Measurements from ENCODE around the gene NOSIP.
A peak's percentile ranks its signal among the peaks of the same experiment; 100 is the strongest.
"Not testable (repeated sequence)": the region's sequence is repeated elsewhere in the genome, so short reads cannot be mapped to it uniquely, and the experiment has no call there.

NOSIP gene

GRCh38 chr19:49580264-49581006 lies at the start of gene NOSIP:
Gene NOSIP, minus strand, starts transcription at chr19:49580556. Its CDS starts 19,865 bp downstream, at chr19:49560691.
- peak; percentile 96 for DNase-seq
- Histone ChIP-seq H3K36me3 (peaks cover 9% of the 10 kb centered on the region), H3K9me3 (ENCODE audit: severe bottlenecking) (no peaks in the 10 kb centered on the region), H3K4me3 (ENCODE audit: low read depth, low read length) (peak within 1 kb of the TSS; percentile 93), H3K27me3 (ENCODE audit: insufficient read depth, low read depth, severe bottlenecking) (no peaks in the 10 kb centered on the region), H3K27ac (peak within 1 kb of the TSS; percentile 72)
- no peak for TF ChIP-seq CTCF (IDR thresholded peaks at IDR 0.05; ENCODE audit: low read depth, low read length)

DNA sequence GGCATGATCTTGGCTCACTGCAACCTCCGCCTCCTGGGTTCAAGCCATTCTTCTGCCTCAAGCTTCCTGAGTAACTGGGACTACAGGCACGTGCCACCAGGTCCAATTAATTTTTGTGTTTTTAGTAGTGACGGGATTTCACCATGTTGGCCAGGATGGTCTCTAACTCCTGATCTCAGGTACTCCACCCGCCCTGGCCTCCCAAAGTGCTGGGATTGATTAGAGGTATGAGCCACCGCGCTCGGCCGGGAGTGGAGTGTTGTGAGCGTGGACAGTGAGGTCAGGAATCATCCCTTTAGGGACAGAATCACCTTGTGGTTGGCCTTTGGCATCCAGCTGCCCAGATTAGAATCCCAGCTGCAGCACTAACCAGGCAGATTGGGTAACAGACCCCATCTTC lies 49.3 kb upstream of the NOSIP start:
- no peak overlapping the region for H3K27ac ChIP-seq
- no peak for TF ChIP-seq CTCF (IDR thresholded peaks at IDR 0.05; ENCODE audit: low read depth, low read length)
- H3K4me3 ChIP-seq (ENCODE audit: low read depth, low read length) = no peak overlapping the region
- DNase-seq = no peak
- no peaks in the 10 kb centered on the region for H3K27me3 ChIP-seq (ENCODE audit: insufficient read depth, low read depth, severe bottlenecking)
- H3K9me3 ChIP-seq (ENCODE audit: severe bottlenecking) = no peaks in the 10 kb centered on the region
- H3K36me3 ChIP-seq = peaks cover 29% of the 10 kb centered on the region

DNA sequence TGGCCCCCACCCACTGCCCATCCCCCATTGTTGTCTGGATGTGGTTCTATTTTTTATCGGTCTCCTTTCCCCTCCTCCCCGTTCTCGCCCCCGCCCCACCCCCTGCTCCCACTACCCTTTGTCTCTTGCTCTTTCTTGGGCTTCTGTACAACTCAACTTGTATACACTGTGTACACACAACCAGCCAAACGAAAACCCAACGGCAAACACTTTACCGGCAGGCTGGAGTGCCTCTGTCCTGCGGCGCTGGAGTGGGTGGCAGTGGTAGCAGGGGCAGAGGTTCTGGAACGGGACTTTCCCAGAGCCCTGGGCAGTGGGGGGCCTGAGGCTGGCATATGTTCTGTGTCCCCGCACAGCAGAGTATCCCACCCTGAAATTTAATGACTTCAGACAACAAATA lies 45.9 kb upstream of the NOSIP start:
- no peak overlapping the region for H3K27ac ChIP-seq
- peaks cover 44% of the 10 kb centered on the region for H3K36me3 ChIP-seq
- TF ChIP-seq CTCF (IDR thresholded peaks at IDR 0.05; ENCODE audit: low read depth, low read length) = no peak
- H3K9me3 ChIP-seq (ENCODE audit: severe bottlenecking) = no peaks in the 10 kb centered on the region
- no peak for DNase-seq
- H3K4me3 ChIP-seq (ENCODE audit: low read depth, low read length) = no peak overlapping the region
- no peaks in the 10 kb centered on the region for H3K27me3 ChIP-seq (ENCODE audit: insufficient read depth, low read depth, severe bottlenecking)

DNA sequence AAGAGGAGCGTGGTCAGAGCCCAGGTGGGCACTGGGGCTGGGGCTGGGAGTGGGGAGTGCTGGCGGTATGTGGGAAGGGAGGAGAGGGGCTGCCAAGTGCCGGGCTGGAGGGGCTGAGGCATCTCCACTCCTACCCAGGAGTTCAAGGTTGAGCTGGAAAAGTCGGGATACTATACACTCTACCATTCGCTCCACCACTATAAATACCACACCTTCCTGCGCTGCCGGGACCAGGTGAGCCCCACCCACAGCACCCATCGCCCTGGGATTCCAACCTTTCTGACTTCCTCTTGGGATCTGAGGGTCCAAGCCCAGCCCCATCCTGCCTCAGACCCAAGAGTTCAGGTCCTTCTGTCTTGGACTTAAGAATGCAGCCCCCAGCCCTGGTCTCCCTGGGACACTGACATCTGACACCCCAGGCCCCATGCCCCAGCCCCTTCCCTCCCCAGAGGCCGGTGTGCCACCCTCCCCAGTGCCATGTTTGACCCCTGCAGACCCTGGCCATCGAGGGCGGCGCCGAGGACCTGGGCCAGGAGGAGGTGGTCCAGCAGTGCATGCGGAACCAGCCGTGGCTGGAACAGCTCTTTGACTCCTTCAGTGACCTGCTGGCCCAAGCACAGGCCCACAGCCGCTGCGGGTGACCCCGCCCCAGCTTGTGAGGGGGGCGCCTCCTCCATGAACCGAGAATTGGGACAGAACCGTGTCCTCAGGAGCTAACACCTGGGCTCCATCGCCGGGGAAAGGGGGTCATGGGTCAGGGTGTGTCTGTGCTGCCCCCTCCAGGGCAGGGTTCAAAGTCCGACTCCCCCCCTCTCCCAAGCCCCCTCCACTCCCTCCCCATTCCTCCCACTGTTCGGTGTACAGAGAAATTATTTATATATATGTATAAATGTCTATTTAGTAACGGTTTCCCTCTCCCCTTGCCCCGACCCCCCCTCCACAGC lies 44.9 kb upstream of the NOSIP start:
- no peak for DNase-seq
- Histone ChIP-seq H3K27me3 (ENCODE audit: insufficient read depth, low read depth, severe bottlenecking) (no peaks in the 10 kb centered on the region), H3K36me3 (peaks cover 45% of the 10 kb centered on the region), H3K9me3 (ENCODE audit: severe bottlenecking) (no peaks in the 10 kb centered on the region), H3K27ac (no peak overlapping the region), H3K4me3 (ENCODE audit: low read depth, low read length) (no peak overlapping the region)
- TF ChIP-seq CTCF (IDR thresholded peaks at IDR 0.05; ENCODE audit: low read depth, low read length) = no peak

GRCh38 chr19:49617860-49618259 lies 37.5 kb upstream of the NOSIP start:
- H3K36me3 ChIP-seq = peaks cover 69% of the 10 kb centered on the region
- H3K27me3 ChIP-seq (ENCODE audit: insufficient read depth, low read depth, severe bottlenecking); DNase-seq; H3K27ac ChIP-seq; H3K4me3 ChIP-seq (ENCODE audit: low read depth, low read length); H3K9me3 ChIP-seq (ENCODE audit: severe bottlenecking): not testable (repeated sequence)

DNA sequence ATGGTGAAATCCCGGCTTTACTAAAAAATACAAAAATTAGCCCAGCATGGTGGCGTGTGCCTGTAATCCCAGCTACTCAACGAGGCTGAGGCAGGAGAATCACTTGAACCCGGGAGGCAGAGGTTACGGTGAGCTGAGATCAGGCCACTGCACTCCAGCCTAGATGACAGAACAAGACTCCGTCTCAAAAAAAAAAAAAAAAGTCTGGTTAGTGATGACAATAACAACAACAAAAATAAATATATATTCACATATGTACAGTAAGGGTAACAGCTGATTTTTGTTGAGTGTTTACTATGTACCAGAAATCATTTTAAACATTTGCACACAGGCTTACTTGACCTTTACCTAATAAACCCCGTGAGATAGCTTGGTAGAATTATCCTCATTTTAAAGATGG lies 36.6 kb upstream of the NOSIP start:
- peaks cover 69% of the 10 kb centered on the region for H3K36me3 ChIP-seq
- no peaks in the 10 kb centered on the region for H3K9me3 ChIP-seq (ENCODE audit: severe bottlenecking)
- no peak overlapping the region for H3K4me3 ChIP-seq (ENCODE audit: low read depth, low read length)
- H3K27ac ChIP-seq = no peak overlapping the region
- H3K27me3 ChIP-seq (ENCODE audit: insufficient read depth, low read depth, severe bottlenecking) = no peaks in the 10 kb centered on the region
- no peak for TF ChIP-seq CTCF (IDR thresholded peaks at IDR 0.05; ENCODE audit: low read depth, low read length)
- DNase-seq = no peak

All from WERI-Rb-1 (cell line).